Central memory CD4-positive, alpha-beta T cell (primary cell): ENCODE data around the gene FTO.
"Not testable (repeated sequence)": the region's sequence is repeated elsewhere in the genome, so short reads cannot be mapped to it uniquely, and the experiment has no call there.

ENCODE experiments used
- DNase-seq: peaks from one replicate; pipeline ENCODE4 v3.0.0; 2022

FTO gene

DNA sequence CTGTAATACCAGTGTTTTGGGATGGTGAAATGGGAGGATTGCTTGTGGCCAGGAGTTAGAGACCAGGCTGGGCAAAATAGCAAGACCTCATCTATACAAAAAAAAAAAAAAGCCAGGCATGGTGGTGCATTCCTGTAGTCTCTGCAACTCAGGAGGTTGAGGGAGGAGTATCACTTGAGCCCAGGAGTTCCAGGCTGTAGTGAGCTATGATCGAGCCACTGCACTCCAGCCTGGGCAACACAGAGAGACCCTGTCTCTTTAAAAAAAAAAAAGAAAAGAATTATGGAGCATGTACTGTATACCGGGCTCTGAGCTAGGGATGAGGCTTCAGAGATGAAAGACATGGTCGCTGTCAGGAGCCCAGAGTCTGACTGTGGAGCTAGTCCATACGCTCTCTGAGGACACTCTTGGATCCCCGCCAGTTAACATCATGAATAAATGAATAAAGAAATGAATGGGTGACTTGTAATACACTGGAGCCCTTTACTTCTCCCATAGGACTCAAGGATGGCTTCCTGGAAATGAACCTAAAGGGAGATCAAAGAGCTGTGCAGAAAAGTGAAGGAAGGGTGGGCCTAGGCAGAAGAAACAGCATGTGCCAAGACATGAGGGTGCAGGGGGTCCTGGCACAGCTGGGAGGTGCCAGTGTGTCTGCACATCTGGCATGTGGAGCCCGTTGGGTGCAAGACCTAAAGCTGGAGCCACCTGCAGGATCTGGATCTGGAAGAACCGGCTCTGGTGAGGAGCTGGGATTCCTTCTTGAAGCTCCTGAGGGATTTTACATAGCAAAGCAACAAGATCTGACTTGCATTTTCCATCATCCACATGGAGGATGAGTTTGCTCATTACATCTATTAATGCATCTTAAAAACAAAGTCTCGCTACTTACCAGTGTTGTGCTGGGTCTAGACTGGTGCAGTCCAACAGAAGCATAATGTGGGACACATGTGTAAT is 462.2 kb downstream of the FTO start:
- no peak for DNase-seq

DNA sequence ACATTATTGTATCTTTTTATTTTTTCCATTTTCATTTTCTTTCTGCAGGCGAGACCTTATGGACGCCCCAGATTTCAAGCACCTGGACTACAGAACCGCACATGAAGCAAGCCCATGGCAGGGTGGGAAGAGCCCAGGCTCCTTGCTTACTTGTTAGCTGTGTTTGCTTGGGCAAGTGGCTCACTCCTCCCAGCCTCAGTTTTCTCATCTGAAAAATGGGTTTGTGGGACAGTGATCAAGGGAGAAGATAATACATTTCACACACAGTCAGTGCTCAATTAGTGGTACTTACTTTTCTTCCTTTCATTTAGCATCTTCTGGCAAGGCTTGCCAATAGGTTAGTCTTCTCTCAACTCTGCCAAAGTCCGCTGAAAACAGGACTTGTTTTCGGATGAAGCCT is 465.2 kb downstream of the FTO start:
- DNase-seq: no peak

DNA sequence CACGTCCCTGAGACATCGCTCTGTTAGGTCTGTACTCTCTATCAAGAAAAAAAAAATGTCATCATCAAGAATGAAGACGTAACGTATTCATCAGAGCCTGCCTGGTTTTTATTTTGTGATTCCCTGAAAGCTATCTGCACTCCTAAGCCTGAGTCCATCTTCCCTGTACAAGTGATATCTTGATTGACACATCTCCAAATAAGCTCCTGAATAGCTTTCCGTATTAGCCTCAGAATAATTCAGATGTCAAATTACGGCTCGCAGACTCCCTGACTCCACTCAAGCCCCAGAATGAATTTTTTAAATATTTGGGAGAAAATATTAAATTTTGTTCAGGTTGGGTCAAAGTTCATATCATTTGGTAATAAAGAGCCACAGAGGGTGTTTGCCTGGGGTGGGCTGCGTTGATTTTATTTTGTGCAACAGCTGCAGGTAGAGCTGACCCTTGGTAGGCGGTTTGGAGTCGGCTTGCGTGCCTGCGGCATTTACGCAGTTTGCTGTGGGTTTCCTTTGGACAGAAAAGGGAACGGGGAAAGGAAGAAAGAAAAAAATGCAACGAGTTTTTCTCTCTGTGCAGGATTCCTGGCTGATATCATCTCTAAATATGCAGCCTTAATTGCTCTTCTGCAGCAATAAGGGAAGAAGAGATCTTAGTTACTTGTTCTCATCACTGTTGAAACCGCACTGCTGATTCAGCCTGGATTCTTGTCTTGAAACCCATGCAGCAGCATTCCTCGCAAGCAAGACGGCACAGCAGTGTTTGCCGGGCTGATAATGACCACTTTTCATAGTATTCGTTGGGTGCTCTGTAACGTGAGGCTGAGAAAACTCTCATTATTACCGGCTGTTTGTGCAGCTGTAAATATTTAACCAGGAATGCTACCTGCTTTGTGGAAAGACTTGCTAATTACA is 467.9 kb downstream of the FTO start:
- no peak for DNase-seq

DNA sequence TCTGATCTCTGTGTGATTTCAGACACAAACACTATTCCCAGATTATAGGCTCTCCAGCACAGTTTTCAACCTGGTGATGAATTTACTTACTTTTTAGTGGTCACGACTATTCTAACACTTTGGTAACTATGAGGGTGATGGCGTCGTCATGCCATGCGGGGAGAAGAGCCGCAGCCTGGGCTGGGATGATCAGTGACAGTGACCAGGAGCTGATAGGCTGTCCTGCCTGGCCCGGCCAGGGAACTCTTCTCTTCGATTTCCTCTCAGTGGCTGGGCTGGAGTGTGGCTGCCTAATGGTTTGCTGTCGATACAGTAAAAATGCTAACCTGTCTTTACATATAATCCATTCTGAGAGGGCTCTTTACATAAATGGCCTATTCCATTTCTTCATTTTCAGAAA is 469.5 kb downstream of the FTO start:
- DNase-seq: no peak

DNA sequence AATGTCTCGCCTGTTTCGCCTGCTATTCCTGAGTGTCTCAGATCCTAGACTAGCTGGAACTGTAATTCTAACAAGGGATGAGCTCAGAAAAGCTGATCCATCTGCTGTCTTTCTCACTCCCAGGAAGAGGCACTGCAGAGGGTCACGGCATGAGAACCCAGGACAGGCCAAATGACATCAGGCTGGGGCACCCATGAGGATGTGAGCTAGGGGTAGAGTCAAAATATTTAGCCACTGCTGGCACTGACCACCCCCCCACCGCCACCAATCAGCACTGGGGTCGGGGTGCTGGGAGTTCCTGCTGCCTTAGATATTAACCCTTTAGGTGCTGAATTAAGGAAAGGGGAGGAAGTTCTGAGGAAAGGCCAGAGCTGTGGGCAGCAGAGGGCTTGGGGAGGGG is 470.2 kb downstream of the FTO start:
- DNase-seq: no peak

DNA sequence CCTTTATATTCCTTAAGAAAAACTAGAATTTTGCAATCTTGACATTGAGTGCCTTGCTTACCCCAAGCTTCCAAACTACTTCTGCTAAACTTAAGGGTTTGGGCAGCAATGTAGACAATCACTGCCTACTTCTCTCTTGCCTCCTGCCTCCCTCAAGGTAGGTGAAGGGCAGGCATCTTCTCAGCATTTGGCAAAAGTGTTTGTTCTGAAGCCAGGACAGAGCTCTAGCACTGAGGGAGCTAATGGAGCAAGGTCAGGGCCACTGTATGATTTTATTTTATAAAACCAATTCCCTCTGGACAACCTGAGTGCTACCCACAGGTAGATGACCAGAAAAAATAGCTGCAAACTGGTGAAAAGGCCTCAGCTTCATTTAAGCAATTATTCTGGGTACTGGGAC is 470.8 kb downstream of the FTO start:
- no peak for DNase-seq

DNA sequence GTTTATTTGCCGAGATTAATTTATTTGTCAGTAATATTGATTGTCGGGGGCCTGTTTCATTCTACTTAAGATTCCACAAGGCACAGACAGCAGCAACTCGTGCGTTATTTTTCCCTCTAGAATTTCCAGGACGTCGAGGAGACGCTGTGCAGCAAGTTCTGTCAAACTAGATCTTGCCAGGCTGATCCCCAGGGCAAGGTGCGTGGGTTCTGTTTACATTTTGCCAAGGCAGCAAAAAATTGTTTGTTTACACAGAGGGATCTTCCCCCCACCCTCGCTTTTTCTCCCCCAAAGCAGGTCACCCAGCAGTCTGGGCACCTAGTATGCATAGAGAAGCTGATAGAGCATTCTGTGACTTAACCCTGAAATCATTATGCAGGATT is 471.2 kb downstream of the FTO start:
- no peak for DNase-seq

DNA sequence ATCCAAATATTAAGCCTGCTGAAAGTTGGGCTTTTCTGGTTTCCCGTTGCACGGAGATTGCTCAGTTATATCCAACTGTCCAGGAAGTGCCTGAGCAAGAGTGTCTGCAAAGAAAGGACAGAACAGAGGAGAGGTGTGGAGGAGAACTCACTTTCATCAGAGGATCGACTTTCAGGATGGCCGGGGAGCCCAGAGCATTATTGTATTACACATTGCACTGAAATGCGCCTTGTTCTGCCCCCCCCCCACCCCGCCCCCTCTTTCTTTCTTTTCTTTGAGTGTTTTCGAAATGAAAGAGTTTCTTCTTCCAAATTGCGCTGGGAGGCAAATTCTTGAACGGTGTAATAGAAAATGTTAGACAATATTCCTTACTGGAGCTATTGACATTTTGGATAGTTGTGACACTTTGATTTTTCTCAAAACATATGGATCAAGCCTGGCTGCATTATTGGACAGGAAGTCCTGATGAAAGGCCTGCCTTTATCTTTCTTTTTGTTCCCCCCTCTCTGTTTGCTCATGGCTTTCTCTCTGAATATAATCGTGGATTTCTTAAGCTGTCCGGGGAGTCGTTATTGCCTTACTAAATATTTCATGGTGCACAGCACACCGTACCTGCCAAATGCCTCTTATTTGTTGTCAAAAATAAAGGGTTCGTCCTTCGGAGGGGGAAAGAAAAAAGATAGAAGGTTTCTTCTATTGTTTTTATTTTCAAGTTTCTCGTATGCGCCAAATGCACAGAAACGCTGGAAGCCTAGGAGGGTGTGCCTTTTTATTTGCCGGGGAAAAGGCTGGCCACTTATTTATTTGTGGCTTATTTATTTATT is 471.8 kb downstream of the FTO start:
- no peak for DNase-seq

DNA sequence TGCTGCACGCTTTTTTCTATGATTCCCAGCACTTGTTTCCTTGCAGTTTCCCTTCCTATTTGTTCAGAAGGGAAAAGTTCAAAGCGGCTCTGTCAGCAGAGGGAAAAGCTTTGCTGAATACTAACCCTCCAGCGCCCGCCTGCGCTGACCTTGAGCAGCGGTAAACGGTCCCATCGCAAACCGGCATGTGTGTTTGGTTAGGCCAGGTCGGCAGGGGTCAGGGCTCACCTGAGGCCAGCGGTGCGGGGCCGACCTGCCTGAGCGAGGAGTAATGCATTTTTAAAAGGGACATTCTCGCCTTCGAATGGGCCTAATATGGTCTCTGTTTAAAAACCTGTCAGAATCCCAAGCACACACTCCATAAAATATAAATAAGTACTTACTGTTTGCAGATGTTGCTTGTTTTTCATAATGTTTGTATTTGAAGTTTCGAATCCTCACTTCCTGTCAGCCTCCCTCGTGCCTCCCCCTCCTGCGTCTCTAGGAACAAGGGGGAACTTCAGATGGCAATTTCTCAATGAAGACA is 472.5 kb downstream of the FTO start:
- no peak for DNase-seq

DNA sequence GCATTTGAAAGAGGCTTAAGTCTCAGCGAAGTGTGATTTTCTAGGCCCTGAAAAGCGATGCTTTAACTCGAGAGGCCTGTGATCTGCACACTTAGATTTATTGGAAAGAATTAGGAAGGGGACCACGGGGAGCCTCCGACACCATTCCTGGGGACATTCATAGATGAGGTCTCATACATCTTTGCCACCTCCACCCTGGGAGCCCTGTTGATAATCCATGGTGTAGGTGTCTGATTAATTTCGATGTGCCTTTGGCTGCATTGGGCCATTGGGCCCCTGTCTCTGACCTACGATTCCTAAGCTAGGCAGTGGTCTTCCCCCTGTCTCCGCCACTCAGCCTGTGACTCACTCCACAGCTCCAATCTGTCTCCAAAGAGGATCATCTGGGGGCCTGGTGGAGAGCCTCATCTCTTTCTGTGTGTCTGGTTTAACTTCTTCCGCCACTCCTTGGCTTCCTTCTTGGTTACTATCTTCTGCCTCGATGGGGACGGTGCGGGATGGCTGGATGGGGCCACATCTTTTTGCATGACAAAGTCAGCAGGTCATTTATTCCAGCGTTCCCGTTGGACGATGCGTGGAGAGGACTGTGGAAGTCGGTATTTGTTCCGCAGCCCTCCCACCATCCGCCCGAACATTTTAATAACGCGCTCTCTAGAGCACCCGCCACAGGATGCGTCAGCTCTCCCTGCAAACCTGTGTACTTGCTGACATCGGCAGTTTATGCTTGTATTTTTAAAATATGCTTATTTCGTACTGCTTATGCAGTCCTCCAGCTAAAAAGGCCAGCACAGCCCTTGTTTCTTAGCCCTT is 473.3 kb downstream of the FTO start:
- no peak for DNase-seq

DNA sequence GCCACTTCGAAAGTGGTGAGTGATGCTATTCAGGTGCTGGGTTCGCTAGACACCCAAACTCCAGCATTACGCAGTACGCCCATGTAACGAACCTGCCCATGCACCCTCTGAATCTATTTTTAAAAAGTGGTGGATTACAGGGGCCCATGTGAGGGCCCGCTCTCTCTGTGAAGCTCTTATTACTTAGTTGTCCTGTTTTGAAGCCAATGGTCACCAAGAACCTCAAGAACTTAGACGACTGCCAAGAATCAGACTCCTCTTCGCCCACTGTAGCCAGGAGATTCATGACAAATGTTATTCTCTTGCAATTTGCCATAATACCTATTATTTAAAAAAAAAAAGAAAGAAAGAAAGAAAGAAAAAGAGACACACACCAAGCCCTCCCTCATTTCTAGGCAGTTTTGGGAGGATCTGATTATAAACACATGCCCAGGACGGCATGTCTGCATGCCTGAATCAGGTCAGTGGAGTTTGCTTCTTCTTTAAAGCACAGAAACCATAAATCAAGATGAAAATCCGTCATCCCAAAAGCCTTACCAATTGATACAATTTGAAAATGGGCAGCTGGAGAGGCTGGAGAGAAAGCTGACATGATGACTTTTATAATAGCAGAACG is 474.0 kb downstream of the FTO start:
- no peak for DNase-seq

DNA sequence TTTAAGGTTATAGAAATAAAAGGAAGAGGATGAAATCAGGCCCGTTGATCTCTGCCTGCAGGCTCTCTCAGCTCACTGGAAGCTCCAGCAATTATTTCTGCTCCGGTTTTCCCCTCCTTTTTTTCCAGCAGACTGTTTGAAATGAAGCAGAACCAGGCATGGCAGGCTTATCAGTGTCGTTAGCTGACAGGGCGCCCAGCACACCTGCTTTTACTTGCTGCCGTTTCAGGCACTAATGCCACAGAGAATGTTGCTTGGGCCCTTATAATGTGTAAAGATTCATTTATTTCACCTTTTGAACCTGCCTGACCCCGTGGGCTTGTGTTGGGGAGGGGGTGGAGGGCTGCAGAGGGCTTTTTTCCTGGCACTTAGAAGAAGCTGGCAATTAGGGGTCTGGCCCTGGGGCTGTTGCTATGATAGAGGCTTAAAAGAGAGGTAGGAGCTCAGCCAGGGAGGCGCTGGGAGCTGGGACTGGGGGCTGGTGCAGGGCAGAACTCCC is 474.6 kb downstream of the FTO start:
- DNase-seq: no peak

DNA sequence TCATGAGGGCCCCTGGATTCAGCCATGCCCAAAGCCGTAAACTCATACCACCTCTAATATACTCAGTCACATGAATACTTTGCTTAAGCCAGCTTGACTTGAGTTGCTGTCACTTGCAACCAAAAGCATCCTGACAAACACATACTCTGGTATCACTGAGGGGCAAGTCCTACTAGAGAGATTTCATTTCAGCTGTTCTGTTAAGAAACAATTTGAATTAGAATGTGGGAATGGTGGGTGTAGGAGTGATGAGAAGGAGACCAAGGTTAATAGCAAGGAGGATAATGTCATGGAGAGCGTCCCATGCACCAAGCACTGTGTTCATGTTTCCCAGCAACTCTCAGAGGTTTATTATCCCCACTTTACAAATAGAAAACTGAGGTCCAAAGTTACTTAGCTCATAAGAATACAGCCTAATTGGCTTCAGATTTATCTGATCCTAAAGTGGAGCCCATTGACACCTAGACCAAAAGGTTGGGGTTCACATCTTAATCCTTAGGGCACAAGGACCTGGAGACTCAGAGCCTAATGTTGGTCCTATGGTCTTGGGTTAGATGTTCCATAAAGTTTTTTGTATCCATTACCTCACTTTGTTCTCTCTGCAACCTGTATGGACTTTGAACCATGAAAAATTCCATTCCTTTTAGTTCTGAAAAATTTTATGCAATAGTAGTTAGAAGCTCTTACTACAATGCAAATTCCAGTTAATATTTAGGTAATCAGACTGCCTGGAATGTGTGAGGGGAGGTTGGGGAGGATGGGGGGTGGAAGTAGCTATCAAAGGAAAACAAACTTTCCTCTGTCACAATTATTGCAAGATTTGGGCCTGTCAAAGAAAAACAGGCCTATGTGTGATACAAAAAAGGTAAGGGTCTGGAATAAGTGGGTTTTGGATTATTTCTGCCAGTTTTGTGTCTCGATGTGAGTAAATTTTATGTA is 476.7 kb downstream of the FTO start:
- no peak for DNase-seq

DNA sequence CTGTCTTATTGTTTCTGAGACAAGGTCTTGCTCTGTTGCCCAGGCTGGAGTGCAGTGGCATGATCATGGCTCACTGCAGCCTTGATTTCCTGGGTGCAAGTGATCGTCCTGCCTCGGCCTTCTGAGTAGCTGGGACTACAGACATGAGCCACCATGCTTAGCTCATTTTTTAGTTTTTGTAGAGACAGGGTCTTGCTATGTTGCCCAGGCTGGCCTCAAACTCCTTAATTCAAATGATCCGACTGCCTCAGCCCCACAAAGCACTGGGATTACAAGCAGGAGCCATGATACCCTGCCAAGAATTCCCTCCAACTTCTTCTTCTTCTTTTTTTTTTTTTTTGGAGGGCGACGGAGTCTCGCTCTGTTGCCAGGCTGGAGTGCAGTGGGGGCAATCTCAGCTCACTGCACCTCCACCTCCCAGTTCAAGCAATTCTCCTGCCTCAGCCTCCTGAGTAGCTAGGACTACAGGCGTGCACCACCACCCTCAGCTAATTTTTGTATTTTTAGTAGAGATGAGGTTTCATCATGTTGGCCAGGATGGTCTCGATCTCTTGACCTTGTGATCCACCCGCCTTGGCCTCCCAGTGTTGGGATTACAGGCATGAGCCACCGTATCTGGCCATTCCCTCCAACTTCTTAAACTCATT is 477.9 kb downstream of the FTO start:
- DNase-seq: not testable (repeated sequence)

DNA sequence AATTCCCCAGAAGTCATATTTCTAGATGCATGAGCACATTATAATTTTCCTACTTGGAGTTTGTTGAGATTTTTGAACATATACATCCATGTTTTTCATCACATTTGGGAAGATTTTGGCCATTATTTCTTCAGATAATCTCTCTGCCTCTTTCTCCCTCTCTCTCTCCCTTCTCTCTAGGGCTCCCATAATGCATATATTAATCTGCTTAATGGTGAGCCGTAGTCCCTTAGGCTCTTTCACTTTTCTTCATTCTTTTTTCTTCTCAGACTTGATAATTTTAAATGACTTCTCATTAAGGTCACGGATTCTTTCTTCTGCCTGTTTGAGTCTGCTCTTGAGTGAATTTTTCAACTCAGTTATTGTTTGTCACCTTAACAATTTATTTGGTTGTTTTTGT is 481.1 kb downstream of the FTO start:
- DNase-seq: no peak

DNA sequence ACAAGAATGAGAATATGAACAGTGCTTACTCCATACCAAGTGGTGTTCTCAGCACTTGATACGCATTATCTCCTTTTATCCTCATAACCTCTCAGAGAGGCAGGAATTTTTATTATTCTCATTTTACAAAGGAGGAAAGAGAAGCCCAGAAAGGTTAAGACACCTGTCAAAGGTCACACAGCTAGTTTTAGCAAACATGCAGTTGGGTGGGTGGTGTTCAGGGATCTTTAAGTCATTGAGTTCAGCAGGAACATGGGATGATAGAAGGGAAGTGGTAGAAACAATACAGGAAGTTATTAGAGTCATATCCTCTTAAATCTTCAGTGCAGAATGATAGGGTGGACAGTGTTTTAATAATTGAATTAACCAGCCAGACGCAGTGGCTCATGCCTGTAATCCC is 487.2 kb downstream of the FTO start:
- no peak for DNase-seq

DNA sequence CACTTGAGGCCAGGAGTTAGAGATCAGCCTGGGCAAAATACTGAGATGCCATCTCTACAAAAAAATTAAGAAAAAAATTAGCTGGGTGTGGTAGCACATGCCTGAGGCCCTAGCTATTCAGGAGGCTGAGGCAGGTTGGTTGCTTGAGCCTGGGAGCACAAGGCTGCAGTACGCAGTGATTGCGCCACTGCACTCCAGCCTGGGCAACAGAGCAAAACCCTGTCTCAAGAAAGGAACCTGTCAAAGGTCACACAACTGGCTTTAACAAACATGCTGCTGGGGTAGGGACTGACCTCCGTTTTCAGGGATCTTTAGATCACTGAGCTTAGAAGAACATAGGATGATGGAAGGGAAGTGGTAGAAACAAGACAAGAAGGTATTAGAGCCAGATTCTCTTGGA is 487.6 kb downstream of the FTO start:
- DNase-seq: no peak

DNA sequence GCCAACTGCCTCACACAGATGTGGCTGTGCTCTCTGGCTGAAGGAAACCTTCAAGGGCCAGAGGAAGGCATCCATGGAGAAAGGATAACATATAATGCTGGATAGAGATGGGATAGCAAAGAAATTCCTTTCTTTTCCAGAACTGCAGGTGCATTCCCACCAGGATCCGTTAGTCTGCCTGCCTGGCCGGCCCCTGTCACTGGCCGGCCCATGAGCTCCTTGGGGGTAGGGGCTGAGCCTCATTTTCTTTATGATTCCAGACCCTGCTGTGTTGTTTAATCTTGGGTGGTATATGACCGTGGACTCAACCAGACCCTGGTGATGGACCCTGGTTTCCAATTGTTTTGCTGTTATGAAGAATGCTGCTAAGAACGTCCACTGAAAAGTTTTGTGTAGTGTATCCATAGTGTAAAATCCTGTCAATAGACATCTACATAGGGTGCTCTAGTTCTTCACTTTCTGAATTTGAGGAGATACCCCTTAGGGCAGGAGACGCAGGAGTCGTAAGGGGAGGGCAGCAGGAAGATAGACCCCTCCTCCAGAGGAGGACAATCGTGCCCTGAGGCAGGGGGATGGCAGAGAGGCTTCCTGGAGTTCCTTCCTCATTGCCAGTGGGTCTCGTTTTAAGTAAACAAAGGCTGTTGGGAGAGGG is 489.2 kb downstream of the FTO start:
- DNase-seq: no peak
